T47D (cell line): ENCODE measurements around the gene SLFN11.
"Not testable (repeated sequence)": the region's sequence is repeated elsewhere in the genome, so short reads cannot be mapped to it uniquely, and the experiment has no call there.

Experiments
- DNase-seq, 2 experiments: peaks; one replicate each; pipeline versions ENCODE4 v3.0.0 to v3.0.0-alpha.2; 2011 to 2012; ENCODE audit warnings: low read depth in 1 of 2, low spot score in 1 of 2
- JUND ChIP-seq: IDR thresholded peaks from 2 replicates; pipeline ENCODE4 v1.6.1; 2012; ENCODE audit warnings: low read depth
- in situ Hi-C: cut with HindIII; loops from 2 replicates; pipeline ENCODE4 v1.10.0; 2016; ENCODE audit warnings: low sequenced_read_pairs, low pct_unique_long_range_greater_than_20kb

The SLFN11 gene

GRCh38 chr17:35312790-35313711, 60.4 kb downstream of the SLFN11 start:
- TF ChIP-seq JUND = no peak
- in situ Hi-C loops = loop anchor here (25.0 kb wide), 1 partner anchor 224 kb away; the partner anchor contains the start of gene SLFN12L

GRCh38 chr17:35312346-35312745, 61.1 kb downstream of the SLFN11 start:
- DNase-seq = no peak
- in situ Hi-C loops = loop anchor here (25.0 kb wide), 1 partner anchor 225 kb away; the partner anchor contains the start of gene SLFN12L
- TF ChIP-seq JUND = no peak

More at GRCh38 chr17:35312790-35313711, 60.4 kb downstream of the SLFN11 start:
- DNase-seq = peak; percentile 63 to 77

GRCh38 chr17:35309345-35309744, 64.1 kb downstream of the SLFN11 start:
- not testable (repeated sequence) for DNase-seq
- in situ Hi-C loops = loop anchor here (25.0 kb wide), 1 partner anchor 228 kb away; the partner anchor contains the start of gene SLFN12L
